GM18502 (cell line): ENCODE results near the gene TRNP1.

Experiments used
- ATAC-seq: cut with Tn5 transposase; IDR thresholded peaks from one replicate; pipeline ENCODE4 v1.9.1; 2021; ENCODE audit warnings: mild to moderate bottlenecking; ENCODE audit not compliant: unreplicated experiment, poor library complexity

TRNP1 gene

GRCh38 chr1:27000090-27000816 is 6.8 kb downstream of the TRNP1 start:
- ATAC-seq: no peak

- ATAC-seq: no peak
Observed at GRCh38 chr1:27000817-27001460, 7.4 kb downstream of the TRNP1 start.

- no peak for ATAC-seq
Observed at GRCh38 chr1:27001570-27002360, 8.3 kb downstream of the TRNP1 start.

GRCh38 chr1:27003745-27004470 is 10.4 kb downstream of the TRNP1 start:
- ATAC-seq: no peak

GRCh38 chr1:27004471-27005165 is 11.1 kb downstream of the TRNP1 start:
- no peak for ATAC-seq

GRCh38 chr1:27005166-27005530 is 11.7 kb downstream of the TRNP1 start:
- no peak for ATAC-seq

- ATAC-seq: no peak
Observed at GRCh38 chr1:27005648-27006496, 12.4 kb downstream of the TRNP1 start.

GRCh38 chr1:27006683-27007082 is 13.2 kb downstream of the TRNP1 start:
- ATAC-seq: no peak

GRCh38 chr1:27007909-27008582 is 14.6 kb downstream of the TRNP1 start:
- no peak for ATAC-seq

GRCh38 chr1:27009601-27010197 is 16.2 kb downstream of the TRNP1 start:
- no peak for ATAC-seq

- ATAC-seq: no peak
Observed at GRCh38 chr1:27010226-27010994, 16.9 kb downstream of the TRNP1 start.

GRCh38 chr1:27011058-27011764 is 17.7 kb downstream of the TRNP1 start:
- ATAC-seq: no peak

- ATAC-seq: no peak
Observed at GRCh38 chr1:27011976-27012563, 18.6 kb downstream of the TRNP1 start.

- ATAC-seq: no peak
Observed at GRCh38 chr1:27015260-27015659, 21.8 kb downstream of the TRNP1 start.

- no peak for ATAC-seq
Observed at GRCh38 chr1:27016376-27016775, 22.9 kb downstream of the TRNP1 start.

GRCh38 chr1:27017207-27017606 is 23.7 kb downstream of the TRNP1 start:
- no peak for ATAC-seq

- ATAC-seq: no peak
Observed at GRCh38 chr1:27018316-27018715, 24.8 kb downstream of the TRNP1 start.
